ENCODE measurements around the gene MT1G. TPM values are rescaled to one million over a fixed set of nuclear protein-coding genes. Genes with fewer than 3 reads are reported as not detected.

Gene MT1G
- total RNA-seq, 4 donors from 2014 or later: 17.8 to 5,605 (median 130) TPM

DNA sequence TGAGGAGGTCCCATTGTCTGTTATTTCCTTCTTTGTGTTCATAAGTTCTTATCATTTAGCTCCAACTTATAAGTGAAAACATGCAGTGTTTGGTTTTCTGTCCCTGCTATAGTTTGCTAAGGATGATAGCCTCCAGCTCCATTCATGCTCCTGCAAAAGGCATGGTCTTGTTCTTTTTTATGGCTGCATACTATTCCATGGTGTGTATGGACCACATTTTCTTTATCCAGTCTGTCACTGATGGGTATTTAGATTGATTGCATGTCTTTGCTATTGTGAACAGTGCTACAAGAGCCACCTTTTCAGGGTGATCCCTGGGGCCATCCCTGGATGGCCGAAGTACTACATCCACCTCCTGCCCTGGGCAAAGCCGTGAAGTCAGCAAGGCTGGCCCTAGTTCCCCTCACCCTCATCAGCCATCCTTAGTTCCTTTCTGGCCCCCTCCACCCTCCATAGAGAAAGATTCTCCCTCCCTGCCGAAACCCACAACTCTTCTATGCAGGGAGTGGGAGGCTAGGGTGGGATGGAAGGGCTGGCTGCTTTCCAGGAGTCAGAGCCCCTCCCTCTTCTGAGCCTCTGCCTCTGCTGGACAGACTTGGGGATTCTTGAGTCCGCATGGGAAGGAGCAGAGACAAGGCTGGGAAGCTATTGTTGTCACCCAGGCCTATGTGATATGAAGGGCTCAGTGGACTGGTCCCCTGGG lies 22.7 kb upstream of the MT1G start:
- H3K27ac ChIP-seq: no peak overlapping the region
- no peaks in the 10 kb centered on the region for H3K4me1 ChIP-seq
- no peaks in the 10 kb centered on the region for H3K36me3 ChIP-seq
- no peak overlapping the region for H3K4me3 ChIP-seq
- H3K27me3 ChIP-seq: no peaks in the 10 kb centered on the region
- TF ChIP-seq POLR2A (IDR thresholded peaks at IDR 0.05): no peak
- TF ChIP-seq, protein P1, sequence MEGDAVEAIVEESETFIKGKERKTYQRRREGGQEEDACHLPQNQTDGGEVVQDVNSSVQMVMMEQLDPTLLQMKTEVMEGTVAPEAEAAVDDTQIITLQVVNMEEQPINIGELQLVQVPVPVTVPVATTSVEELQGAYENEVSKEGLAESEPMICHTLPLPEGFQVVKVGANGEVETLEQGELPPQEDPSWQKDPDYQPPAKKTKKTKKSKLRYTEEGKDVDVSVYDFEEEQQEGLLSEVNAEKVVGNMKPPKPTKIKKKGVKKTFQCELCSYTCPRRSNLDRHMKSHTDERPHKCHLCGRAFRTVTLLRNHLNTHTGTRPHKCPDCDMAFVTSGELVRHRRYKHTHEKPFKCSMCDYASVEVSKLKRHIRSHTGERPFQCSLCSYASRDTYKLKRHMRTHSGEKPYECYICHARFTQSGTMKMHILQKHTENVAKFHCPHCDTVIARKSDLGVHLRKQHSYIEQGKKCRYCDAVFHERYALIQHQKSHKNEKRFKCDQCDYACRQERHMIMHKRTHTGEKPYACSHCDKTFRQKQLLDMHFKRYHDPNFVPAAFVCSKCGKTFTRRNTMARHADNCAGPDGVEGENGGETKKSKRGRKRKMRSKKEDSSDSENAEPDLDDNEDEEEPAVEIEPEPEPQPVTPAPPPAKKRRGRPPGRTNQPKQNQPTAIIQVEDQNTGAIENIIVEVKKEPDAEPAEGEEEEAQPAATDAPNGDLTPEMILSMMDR (IDR thresholded peaks at IDR 0.05): no peak
- H3K9me3 ChIP-seq: peaks cover 0 to 3% (median 0%) of the 10 kb centered on the region in 4 donors
- DNase-seq: no peak

DNA sequence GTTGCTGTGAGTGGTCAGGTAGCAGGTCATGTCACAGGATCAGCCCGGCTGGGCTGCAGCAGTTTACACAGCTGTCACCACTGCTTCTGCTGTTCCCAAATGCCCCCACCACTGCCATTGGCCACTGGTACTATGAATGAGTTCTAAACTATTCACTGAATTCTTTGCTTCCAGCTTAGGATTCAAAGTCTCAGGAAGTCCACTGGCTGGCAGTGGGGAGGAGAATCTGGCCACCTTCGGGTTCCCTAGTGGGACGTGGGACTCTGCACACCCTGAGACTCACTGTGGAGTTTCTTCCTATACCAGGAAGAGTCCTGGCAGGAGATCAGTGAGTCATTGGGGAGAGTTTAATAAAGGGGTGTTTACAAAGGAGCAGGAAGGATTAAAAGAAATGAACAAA lies 21.3 kb upstream of the MT1G start:
- H3K27ac ChIP-seq: no peak overlapping the region
- H3K27me3 ChIP-seq: no peaks in the 10 kb centered on the region
- no peaks in the 10 kb centered on the region for H3K36me3 ChIP-seq
- DNase-seq: no peak
- TF ChIP-seq, protein P1 (IDR thresholded peaks at IDR 0.05): no peak
- TF ChIP-seq POLR2A (IDR thresholded peaks at IDR 0.05): no peak
- H3K4me1 ChIP-seq: no peaks in the 10 kb centered on the region
- peaks cover 0 to 3% (median 0%) of the 10 kb centered on the region in 4 donors for H3K9me3 ChIP-seq
- no peak overlapping the region for H3K4me3 ChIP-seq

DNA sequence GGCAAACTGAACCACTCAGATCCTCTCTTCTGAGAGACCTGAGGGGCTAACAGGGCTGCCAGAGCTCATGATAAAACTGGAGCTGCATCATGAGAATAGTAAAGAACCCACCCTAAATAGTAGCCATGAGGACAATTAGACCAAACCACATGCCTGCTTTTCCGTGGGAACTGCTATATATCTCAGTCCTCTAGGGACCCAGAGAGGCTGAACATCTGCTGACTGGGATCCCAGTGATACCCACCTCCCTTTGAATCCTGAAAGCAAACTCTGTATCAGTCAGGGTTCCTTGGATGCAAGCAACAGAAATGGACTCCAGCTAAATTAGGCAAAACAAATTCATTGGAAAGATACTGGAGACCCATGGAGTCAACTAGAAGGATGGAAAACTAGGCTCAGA lies 20.9 kb upstream of the MT1G start:
- no peak for DNase-seq
- TF ChIP-seq POLR2A (IDR thresholded peaks at IDR 0.05): no peak
- TF ChIP-seq, protein P1 (IDR thresholded peaks at IDR 0.05): no peak
- Histone ChIP-seq H3K36me3 (no peaks in the 10 kb centered on the region), H3K4me3 (no peak overlapping the region), H3K27me3 (no peaks in the 10 kb centered on the region), H3K9me3 (peaks cover 0 to 3% (median 0%) of the 10 kb centered on the region in 4 donors), H3K27ac (no peak overlapping the region), H3K4me1 (peaks cover 0 to 2% (median 0%) of the 10 kb centered on the region in 4 donors)

DNA sequence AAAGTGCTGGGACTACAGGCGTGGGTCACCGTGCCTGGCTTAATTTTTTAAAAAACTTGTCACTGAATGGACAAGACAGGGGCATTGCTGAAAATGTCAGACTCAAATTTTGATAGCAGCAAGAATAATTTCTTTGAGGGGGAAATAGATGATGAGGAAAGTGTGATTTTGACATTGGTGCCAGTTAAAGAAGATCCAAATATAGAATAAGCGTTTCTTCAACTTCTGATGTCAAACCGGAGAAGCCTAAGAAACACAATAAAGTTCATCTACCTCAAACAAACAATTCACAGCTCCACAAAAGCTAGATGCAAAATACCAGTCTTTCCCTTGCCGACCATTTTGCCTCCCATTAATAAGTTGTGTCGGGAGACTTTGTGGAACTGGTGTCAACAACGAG lies 18.9 kb upstream of the MT1G start:
- Histone ChIP-seq H3K4me1 (peaks cover 0 to 13% (median 7%) of the 10 kb centered on the region in 4 donors), H3K9me3 (peaks cover 0 to 3% (median 0%) of the 10 kb centered on the region in 4 donors), H3K4me3 (no peak overlapping the region), H3K27me3 (no peaks in the 10 kb centered on the region), H3K36me3 (no peaks in the 10 kb centered on the region), H3K27ac (no peak overlapping the region)
- TF ChIP-seq, protein P1 (IDR thresholded peaks at IDR 0.05): no peak
- TF ChIP-seq POLR2A (IDR thresholded peaks at IDR 0.05): no peak
- DNase-seq: no peak

DNA sequence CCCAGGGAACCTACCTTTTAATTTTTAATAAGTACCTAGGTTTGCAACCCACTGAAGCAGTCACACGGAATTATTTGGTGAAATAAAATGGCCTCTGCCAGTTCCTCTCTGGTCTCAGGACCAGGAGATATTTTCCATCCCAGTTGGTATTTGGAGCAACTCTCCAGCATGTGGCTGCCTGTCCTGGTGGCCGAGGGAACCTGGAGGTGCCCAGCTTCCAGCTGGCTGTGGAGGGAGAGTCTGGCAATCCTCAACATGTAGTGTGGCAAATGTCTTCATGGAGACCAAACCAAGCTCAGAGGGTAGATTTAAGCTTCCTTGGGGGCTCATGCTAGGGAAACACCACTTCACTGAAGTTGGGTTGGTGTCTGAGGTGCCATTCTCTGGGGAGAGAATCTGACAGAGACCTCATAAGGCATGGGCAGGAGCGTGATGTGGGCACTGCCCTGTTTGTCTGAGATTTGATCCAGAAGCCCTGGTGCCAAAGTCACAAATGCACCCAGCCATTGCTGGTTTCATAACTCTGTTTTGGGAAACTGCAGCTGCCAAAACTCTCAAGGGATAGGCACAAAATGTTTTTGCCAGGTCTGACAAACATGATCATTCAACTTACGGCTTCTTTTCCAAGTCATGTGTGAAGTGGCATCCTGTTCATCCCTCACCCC lies 17.2 kb upstream of the MT1G start:
- Histone ChIP-seq H3K4me3 (no peak overlapping the region), H3K27ac (peak overlapping the region in 1 of 4 donors; percentile 13), H3K4me1 (peaks cover 0 to 17% (median 8%) of the 10 kb centered on the region in 4 donors), H3K9me3 (peaks cover 0 to 3% (median 0%) of the 10 kb centered on the region in 4 donors), H3K36me3 (no peaks in the 10 kb centered on the region), H3K27me3 (no peaks in the 10 kb centered on the region)
- no peak for DNase-seq
- no peak for TF ChIP-seq POLR2A (IDR thresholded peaks at IDR 0.05)
- TF ChIP-seq, protein P1 (IDR thresholded peaks at IDR 0.05): no peak
